HG03097 (cell line): ENCODE results near the gene ANKUB1.

Source experiments
- ATAC-seq: cut with Tn5 transposase; IDR thresholded peaks from one replicate; pipeline ENCODE4 v1.9.1; 2021; ENCODE audit not compliant: unreplicated experiment, low FRiP score

The ANKUB1 gene

GRCh38 chr3:149812165-149812605, 19.8 kb upstream of the ANKUB1 start:
- ATAC-seq: no peak

- no peak for ATAC-seq
Observed at GRCh38 chr3:149810846-149811245, 18.5 kb upstream of the ANKUB1 start.

DNA sequence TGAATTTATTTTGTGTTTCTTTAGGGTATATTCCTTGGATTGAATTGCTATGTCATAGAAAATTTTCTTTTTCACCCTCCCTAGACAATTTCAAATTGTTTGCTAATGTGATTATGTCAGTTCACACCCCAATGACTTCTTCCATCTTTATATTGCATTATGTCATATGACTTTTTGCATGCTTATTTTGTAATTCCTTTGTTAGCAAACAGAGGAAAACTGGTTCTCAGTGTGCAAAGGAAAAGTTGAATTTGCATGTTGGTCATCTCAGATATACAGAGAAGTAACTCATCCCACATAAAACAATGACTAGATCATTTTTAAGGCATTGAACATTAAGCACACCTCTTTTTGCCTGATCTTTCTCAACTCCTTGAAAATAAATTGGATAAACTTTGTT, 17.3 kb upstream of the ANKUB1 start:
- no peak for ATAC-seq

- ATAC-seq: no peak
Observed at GRCh38 chr3:149808209-149808829, 16.0 kb upstream of the ANKUB1 start.

DNA sequence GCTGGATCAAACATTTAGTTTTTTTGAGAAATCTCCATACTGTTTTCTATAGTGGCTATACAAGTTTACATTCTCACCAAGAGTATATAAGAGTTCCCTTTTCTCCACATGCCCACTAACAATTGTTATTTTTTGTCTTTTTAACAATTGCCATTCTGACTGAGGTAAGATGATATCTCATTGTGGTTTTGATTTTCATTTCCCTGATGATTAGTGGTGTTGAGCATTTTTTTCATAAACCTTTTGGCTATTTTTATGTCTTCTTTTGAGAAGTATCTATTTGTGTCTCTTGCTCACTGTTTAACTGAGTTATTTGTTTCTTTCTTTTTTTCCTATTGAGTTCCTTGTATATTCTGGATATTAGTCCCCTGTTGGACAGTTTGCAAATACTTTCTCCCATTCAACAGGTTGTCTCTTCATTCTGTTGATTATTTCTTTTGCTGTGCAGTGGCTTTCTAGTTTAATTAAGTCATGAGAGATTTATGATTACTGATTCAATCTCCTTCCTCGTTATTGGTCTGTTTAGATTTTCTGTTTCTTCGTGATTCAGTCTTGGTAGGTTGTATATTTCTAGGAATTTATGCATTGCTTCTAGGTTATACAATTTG, 13.9 kb upstream of the ANKUB1 start:
- ATAC-seq: no peak

DNA sequence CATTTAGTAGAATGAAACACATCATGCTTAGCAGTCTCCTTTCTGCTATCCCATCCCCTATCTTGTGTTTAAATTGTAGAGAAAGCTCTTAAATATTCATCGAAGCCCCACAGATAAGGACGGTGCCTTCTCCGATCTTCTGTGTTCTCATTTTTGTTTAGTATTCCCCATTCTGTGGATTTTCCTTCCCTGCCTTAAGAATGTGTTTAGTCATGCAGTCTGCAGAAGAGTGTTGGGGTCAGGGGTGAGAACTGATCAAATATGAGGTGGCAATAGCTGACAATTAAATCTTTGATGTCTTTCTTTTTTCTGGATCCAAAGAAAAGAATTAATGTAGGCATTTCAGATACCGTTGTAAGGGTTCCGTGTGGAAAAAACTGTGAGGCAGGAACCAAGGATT, 9.3 kb upstream of the ANKUB1 start:
- no peak for ATAC-seq

DNA sequence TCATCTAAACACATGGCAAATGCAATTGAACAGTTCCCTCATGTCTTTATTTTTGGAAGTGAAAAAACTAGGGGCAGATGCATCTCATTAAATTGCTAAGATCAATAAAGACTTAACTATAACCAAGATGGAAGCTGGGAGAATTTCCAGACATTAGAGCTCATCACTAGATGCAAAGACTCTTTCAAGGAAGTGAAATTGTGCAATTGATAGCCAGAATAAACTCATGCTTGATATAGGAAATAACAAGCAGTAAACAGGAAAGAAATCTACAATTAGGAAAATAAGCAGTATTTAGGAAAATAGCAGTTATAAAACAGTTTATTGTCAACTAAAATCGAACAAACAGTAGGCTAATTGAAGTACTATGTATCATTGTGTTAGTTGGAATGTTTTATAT, 8.8 kb upstream of the ANKUB1 start:
- ATAC-seq: no peak

DNA sequence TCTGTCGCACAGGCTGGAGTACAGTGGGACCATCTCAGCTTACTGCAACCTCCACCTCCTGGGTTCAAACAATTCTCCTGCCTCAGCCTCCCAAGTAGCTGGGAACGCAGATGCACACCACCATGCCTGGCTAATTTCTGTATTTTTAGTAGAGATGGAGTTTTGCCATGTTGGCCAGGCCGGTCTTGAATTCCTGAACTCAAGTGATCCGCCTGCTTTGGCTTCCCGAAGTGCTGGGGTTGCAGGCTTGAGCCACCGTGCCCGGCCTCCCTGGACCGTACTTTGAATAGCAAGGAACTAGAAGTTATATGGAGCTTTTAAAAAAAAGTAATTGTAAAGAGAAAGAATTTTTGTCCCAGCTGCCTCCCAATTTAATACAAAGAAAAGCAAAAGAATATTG, 8.3 kb upstream of the ANKUB1 start:
- no peak for ATAC-seq

GRCh38 chr3:149796026-149796425, 3.7 kb upstream of the ANKUB1 start:
- no peak for ATAC-seq

DNA sequence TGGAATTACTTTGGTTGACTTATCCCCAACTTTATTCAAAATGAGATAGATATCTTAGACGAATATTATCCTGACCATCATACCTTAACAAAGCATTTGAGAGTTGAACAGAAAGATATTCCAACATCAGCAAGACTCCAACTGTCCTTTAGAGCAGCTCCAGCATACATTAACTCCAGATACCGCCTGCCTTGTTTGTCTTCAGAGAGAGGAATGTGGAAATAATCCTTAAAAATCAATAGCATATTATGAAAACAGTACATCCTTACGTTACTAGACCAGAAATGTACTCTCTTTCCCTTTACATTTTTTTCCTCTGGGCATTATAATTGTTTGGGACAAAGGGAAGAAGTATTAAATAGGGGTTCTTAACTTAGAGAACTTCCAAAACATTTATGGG, 1.7 kb downstream of the ANKUB1 start:
- ATAC-seq: no peak

- no peak for ATAC-seq
Observed at GRCh38 chr3:149790268-149790667, 2.1 kb downstream of the ANKUB1 start.

- ATAC-seq: no peak
Observed at GRCh38 chr3:149784064-149784704, 8.2 kb downstream of the ANKUB1 start.

- ATAC-seq: no peak
Observed at GRCh38 chr3:149783576-149783975, 8.8 kb downstream of the ANKUB1 start.

- no peak for ATAC-seq
Observed at GRCh38 chr3:149781741-149782140, 10.6 kb downstream of the ANKUB1 start.

- no peak for ATAC-seq
Observed at GRCh38 chr3:149781211-149781610, 11.1 kb downstream of the ANKUB1 start.

GRCh38 chr3:149777414-149778214, 14.7 kb downstream of the ANKUB1 start:
- ATAC-seq: no peak

- ATAC-seq: no peak
Observed at GRCh38 chr3:149776170-149776569, 16.2 kb downstream of the ANKUB1 start.

GRCh38 chr3:149772861-149773260, 19.5 kb downstream of the ANKUB1 start:
- no peak for ATAC-seq

- no peak for ATAC-seq
Observed at GRCh38 chr3:149771652-149772271, 20.6 kb downstream of the ANKUB1 start.

DNA sequence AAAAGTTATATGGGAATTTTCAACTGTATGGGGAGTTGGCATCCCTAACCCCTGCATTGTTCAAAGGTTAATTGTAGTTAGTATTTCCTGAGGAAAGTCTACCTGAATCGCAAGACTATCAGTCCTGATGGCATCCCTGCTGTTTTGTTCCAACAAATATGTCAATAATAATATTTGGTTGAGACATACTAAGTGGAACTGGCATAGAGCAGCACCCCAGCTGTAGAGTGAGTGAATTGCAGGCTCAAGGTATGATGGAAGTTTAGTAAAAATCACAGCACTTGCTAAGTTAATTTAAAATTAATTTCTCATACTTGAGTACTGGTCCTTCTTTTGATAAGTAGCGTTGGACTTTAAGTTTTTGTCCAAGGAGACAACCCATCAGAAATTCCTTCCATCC, 22.1 kb downstream of the ANKUB1 start:
- ATAC-seq: no peak

GRCh38 chr3:149768704-149769103, 23.6 kb downstream of the ANKUB1 start:
- no peak for ATAC-seq
